Islet precursor cell (in vitro differentiated cells): ENCODE measurements around the gene HYOU1.
"Not testable (repeated sequence)": the region's sequence is repeated elsewhere in the genome, so short reads cannot be mapped to it uniquely, and the experiment has no call there.

Source experiments
- DNase-seq: peaks from one replicate; pipeline ENCODE4 v3.0.0-alpha.2; 2018

HYOU1 gene

GRCh38 chr11:119084663-119085436 lies 27.8 kb upstream of the HYOU1 start, which contains the start of gene HMBS:
Gene HMBS (plus strand): TSS chr11:119084881. CDS start chr11:119085034, 153 bp downstream.
- peak; percentile 97 for DNase-seq

- DNase-seq, result no peak
Measured at GRCh38 chr11:119081682-119082260, 24.8 kb upstream of the HYOU1 start.

- DNase-seq, result no peak
Measured at GRCh38 chr11:119078675-119079420, 21.8 kb upstream of the HYOU1 start.

- DNase-seq, result no peak
Measured at GRCh38 chr11:119077839-119078238, 20.8 kb upstream of the HYOU1 start.

- peak; percentile 98 for DNase-seq
Measured at GRCh38 chr11:119067371-119068222, 10.6 kb upstream of the HYOU1 start, which contains the start of gene VPS11. Gene VPS11 (plus strand): TSS chr11:119067818. CDS start chr11:119067824, 6 bp downstream.

GRCh38 chr11:119065369-119065768 lies 8.4 kb upstream of the HYOU1 start:
- no peak for DNase-seq

GRCh38 chr11:119062779-119063178 lies 5.8 kb upstream of the HYOU1 start:
- DNase-seq, result no peak

- DNase-seq, result no peak
Measured at GRCh38 chr11:119061256-119061655, 4.3 kb upstream of the HYOU1 start.

GRCh38 chr11:119059128-119059527 lies 2.1 kb upstream of the HYOU1 start:
- DNase-seq, result not testable (repeated sequence)

GRCh38 chr11:119056421-119056999 lies 495 bp downstream of the HYOU1 start:
- DNase-seq, result peak; percentile 72

- no peak for DNase-seq
Measured at GRCh38 chr11:119055901-119056300, 1.1 kb downstream of the HYOU1 start.

- no peak for DNase-seq
Measured at GRCh38 chr11:119054418-119054817, 2.6 kb downstream of the HYOU1 start.

GRCh38 chr11:119052163-119052814 lies 4.7 kb downstream of the HYOU1 start:
- no peak for DNase-seq

GRCh38 chr11:119051440-119052162 lies 5.4 kb downstream of the HYOU1 start:
- DNase-seq, result no peak

- no peak for DNase-seq
Measured at GRCh38 chr11:119049081-119049480, 7.9 kb downstream of the HYOU1 start.

- no peak for DNase-seq
Measured at GRCh38 chr11:119048644-119049043, 8.4 kb downstream of the HYOU1 start.

GRCh38 chr11:119047205-119047604 lies 9.8 kb downstream of the HYOU1 start:
- DNase-seq, result no peak

GRCh38 chr11:119046489-119046888 lies 10.5 kb downstream of the HYOU1 start:
- no peak for DNase-seq

- DNase-seq, result no peak
Measured at GRCh38 chr11:119044708-119045107, 12.3 kb downstream of the HYOU1 start.

GRCh38 chr11:119042927-119043326 lies 14.1 kb downstream of the HYOU1 start:
- no peak for DNase-seq
